GM18499 (cell line): ENCODE results near the gene MADCAM1.

Experiments
- ATAC-seq: cut with Tn5 transposase; IDR thresholded peaks from one replicate; pipeline ENCODE4 v1.9.1; 2021; ENCODE audit warnings: moderate number of reproducible peaks; ENCODE audit not compliant: insufficient read depth, unreplicated experiment

The MADCAM1 gene

GRCh38 chr19:543910-544608, 47.8 kb downstream of the MADCAM1 start, which contains the start of gene GZMM:
Gene GZMM, plus strand, starts transcription at chr19:544053. Its CDS starts 19 bp downstream, at chr19:544072.
- ATAC-seq: no peak

GRCh38 chr19:547117-547516, 50.8 kb downstream of the MADCAM1 start:
- ATAC-seq: no peak

- no peak for ATAC-seq
These were observed 51.8 kb downstream of the MADCAM1 start for GRCh38 chr19:547836-548720.

GRCh38 chr19:548886-549830, 52.9 kb downstream of the MADCAM1 start:
- ATAC-seq: no peak

GRCh38 chr19:554817-555216, 58.5 kb downstream of the MADCAM1 start:
- no peak for ATAC-seq
